Smooth muscle cell (in vitro differentiated cells): ENCODE measurements around the gene TNS3. TPM values are rescaled to one million over a fixed set of nuclear protein-coding genes. Genes with fewer than 3 reads are reported as not detected.

Experiments used
- DNase-seq: peaks from one replicate; lab custom pipeline; 2025; ENCODE audit not compliant: unreplicated experiment; lab: John Stamatoyannopoulos, UW
- H2AFZ ChIP-seq: fragments of 200-600 bp; sonication (generic); 2 replicates; pipeline ENCODE4 v1.6.0; 2016; ENCODE audit warnings: antibody characterized with exemption, low read depth, mild to moderate bottlenecking
- H3F3A ChIP-seq: fragments of 200-600 bp; sonication (generic); 2 replicates; pipeline ENCODE4 v1.6.0; 2017; ENCODE audit warnings: antibody characterized with exemption, low read depth
- H3K27ac ChIP-seq: fragments of 200-600 bp; sonication (generic); 2 replicates; pipeline ENCODE4 v1.5.1; 2016; ENCODE audit warnings: low read depth, mild to moderate bottlenecking
- H3K27me3 ChIP-seq: fragments of 200-600 bp; sonication (generic); 2 replicates; pipeline ENCODE4 v1.6.1; 2016; ENCODE audit warnings: low read depth, mild to moderate bottlenecking
- H3K36me3 ChIP-seq: fragments of 200-600 bp; sonication (generic); 2 replicates; pipeline ENCODE4 v1.5.1; 2016; ENCODE audit warnings: low read depth
- H3K4me1 ChIP-seq: fragments of 200-600 bp; sonication (generic); 2 replicates; pipeline ENCODE4 v1.5.1; 2016; ENCODE audit warnings: low read depth
- H3K4me2 ChIP-seq: fragments of 200-600 bp; sonication (generic); 2 replicates; pipeline ENCODE4 v1.6.0; 2016; ENCODE audit warnings: mild to moderate bottlenecking
- H3K4me3 ChIP-seq: fragments of 200-600 bp; sonication (generic); 2 replicates; pipeline ENCODE4 v1.5.1; 2016; ENCODE audit warnings: mild to moderate bottlenecking
- H3K79me2 ChIP-seq: fragments of 200-600 bp; sonication (generic); 2 replicates; pipeline ENCODE4 v1.6.0; 2016; ENCODE audit warnings: low read depth, mild to moderate bottlenecking
- H3K9ac ChIP-seq: fragments of 200-600 bp; sonication (generic); 2 replicates; pipeline ENCODE4 v1.6.0; 2016; ENCODE audit warnings: low read depth
- H3K9me3 ChIP-seq: fragments of 200-600 bp; sonication (generic); replicated peaks from 2 replicates; pipeline ENCODE4 v1.5.1; 2016; ENCODE audit warnings: low read depth
- H4K20me1 ChIP-seq: fragments of 200-600 bp; sonication (generic); 2 replicates; pipeline ENCODE4 v1.6.0; 2016; ENCODE audit warnings: low read depth
- WGBS: methylation state at CpG from one replicate; pipeline ENCODE4 v1.1.7; 2016; ENCODE audit warnings: low lambda C conversion rate; 5-methylcytosine and 5-hydroxymethylcytosine counted together
- polyA plus RNA-seq: library from polyadenylated mRNA; unstranded; fragments of >200 nt; fragmentation: Nextera tagmentation; extraction: Ambion mirVana; gene quantifications from 2 replicates; pipeline ENCODE4 v1.2.1, GENCODE V29; 2016
- total RNA-seq: library from RNA; depleted of rRNA; stranded (reverse); fragments of >200 nt; gene quantifications from 2 replicates; pipeline ENCODE4 v1.2.3, GENCODE V29; 2014
- TF ChIP-seq, protein P1 (sequence below): fragments of 200-600 bp; sonication (generic); IDR thresholded peaks from 2 replicates; pipeline ENCODE4 v1.5.1; 2017; ENCODE audit warnings: borderline replicate concordance, mild to moderate bottlenecking, antibody characterized with exemption; ENCODE audit not compliant: insufficient read depth, poor library complexity, severe bottlenecking

The TNS3 gene
- total and polyA plus RNA-seq, 2 experiments from 2014 or later = 32.6 to 50.5 TPM

- Histone ChIP-seq H3K9me3 (no peaks in the 10 kb centered on the region), H2AFZ (no peak overlapping the region), H4K20me1 (peaks cover 25% of the 10 kb centered on the region), H3F3A (peaks cover 15% of the 10 kb centered on the region), H3K27me3 (no peaks in the 10 kb centered on the region), H3K4me2 (peak overlapping the region; percentile 74), H3K27ac (peak overlapping the region; percentile 99), H3K36me3 (no peaks in the 10 kb centered on the region), H3K4me3 (no peak overlapping the region), H3K9ac (peak overlapping the region; percentile 74), H3K4me1 (peaks cover 30% of the 10 kb centered on the region), H3K79me2 (peaks cover 66% of the 10 kb centered on the region)
- TF ChIP-seq, protein P1, sequence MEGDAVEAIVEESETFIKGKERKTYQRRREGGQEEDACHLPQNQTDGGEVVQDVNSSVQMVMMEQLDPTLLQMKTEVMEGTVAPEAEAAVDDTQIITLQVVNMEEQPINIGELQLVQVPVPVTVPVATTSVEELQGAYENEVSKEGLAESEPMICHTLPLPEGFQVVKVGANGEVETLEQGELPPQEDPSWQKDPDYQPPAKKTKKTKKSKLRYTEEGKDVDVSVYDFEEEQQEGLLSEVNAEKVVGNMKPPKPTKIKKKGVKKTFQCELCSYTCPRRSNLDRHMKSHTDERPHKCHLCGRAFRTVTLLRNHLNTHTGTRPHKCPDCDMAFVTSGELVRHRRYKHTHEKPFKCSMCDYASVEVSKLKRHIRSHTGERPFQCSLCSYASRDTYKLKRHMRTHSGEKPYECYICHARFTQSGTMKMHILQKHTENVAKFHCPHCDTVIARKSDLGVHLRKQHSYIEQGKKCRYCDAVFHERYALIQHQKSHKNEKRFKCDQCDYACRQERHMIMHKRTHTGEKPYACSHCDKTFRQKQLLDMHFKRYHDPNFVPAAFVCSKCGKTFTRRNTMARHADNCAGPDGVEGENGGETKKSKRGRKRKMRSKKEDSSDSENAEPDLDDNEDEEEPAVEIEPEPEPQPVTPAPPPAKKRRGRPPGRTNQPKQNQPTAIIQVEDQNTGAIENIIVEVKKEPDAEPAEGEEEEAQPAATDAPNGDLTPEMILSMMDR = no peak
- WGBS = 69% methylated on average over 12 of the region's 12 CpGs
- no peak for DNase-seq
These were observed 101.1 kb downstream of the TNS3 start for GRCh38 chr7:47480576-47481538.

DNA sequence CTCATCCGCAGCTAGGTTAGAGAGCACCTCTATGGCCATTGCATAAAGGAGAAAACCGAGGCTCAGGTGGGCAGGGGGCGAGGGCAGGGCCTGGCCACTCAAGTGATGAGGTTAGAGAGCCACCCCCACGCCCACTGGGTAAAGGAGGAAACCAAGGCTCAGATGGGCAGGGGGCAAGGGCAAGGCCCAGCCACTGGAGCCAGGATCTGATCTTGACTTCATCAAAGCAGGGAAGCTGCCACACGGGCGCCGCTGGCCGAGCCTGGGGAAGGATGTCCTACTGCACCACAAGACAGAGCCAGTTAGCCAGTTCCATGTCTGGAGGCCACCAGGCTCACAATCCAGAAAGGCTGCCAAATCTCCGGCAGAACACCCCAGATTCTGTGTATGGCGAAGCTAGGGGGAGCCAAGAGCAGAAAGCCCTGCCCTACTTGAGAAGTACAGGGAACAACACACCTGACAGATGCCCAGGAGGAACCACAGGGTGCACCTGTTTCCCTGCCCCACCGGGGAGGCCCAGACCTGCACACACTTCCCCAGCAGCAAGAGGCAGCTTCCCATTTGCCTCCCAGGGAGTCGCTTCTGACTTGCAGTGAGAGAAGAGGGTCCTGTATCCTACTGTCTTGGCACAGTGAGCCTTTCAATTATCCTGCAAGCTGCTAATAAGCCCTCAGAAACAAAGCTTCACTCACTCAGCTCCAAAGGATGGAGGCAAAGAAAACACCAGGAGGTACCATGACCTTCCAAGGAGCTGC, 101.9 kb downstream of the TNS3 start:
- peak overlapping the region; percentile 99 for H3K27ac ChIP-seq
- H3K36me3 ChIP-seq = no peaks in the 10 kb centered on the region
- no peak overlapping the region for H3K4me3 ChIP-seq
- no peak for DNase-seq
- H3F3A ChIP-seq = peaks cover 13% of the 10 kb centered on the region
- H3K4me1 ChIP-seq = peaks cover 33% of the 10 kb centered on the region
- peak overlapping the region; percentile 74 for H3K9ac ChIP-seq
- no peak overlapping the region for H2AFZ ChIP-seq
- no peaks in the 10 kb centered on the region for H3K27me3 ChIP-seq
- peaks cover 61% of the 10 kb centered on the region for H3K79me2 ChIP-seq
- no peaks in the 10 kb centered on the region for H3K9me3 ChIP-seq
- TF ChIP-seq, protein P1 = no peak
- peaks cover 33% of the 10 kb centered on the region for H4K20me1 ChIP-seq
- WGBS = 95% methylated on average over 12 of the region's 12 CpGs
- peak overlapping the region; percentile 9 for H3K4me2 ChIP-seq

DNA sequence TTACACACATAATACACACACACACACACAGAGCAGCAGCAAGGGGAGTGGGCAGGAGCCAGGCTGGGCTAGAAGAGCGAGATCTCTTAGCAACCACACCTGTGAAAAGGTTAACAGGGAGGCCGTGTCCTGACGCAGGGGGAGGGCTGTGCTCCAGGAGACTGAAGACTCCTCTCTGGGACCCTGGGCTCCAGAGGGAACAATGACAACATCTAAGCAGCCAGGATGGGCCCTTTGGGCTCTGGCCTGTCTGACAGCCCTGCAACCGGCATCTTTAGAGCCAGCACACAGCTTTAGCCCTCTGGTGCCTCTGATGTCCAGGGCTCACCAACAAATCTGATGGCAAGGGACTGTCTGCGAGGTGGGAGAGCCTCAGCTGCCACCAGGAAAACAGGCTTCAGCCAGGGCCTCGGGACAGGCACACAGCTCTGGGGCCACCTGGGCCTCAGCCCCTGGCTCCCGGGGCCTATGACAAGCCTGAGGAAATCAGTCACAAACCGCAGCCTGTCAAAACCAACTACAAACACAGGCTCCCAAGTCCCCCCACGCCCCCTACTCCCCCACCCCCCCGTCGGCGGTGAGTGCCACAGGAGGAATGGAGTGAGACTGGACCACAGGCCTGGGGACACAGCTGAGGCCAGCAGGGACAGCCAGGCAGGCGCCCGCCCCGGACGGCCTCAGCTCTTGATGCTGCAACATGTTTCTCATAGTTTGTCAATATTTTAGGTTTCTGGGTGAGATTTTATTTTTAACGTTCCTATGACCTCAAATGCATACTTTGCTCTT, 102.8 kb downstream of the TNS3 start:
- H3F3A ChIP-seq = peaks cover 18% of the 10 kb centered on the region
- H3K9ac ChIP-seq = no peak overlapping the region
- H3K4me3 ChIP-seq = no peak overlapping the region
- H3K79me2 ChIP-seq = peaks cover 57% of the 10 kb centered on the region
- H3K4me2 ChIP-seq = peak overlapping the region; percentile 44
- H3K27me3 ChIP-seq = no peaks in the 10 kb centered on the region
- no peak for DNase-seq
- WGBS = 70% methylated on average over 17 of the region's 17 CpGs
- no peaks in the 10 kb centered on the region for H3K9me3 ChIP-seq
- TF ChIP-seq, protein P1 = no peak
- H3K27ac ChIP-seq = peak overlapping the region; percentile 21
- H4K20me1 ChIP-seq = peaks cover 42% of the 10 kb centered on the region
- H2AFZ ChIP-seq = no peak overlapping the region
- H3K4me1 ChIP-seq = peaks cover 33% of the 10 kb centered on the region
- H3K36me3 ChIP-seq = no peaks in the 10 kb centered on the region
